ENCODE results near the gene TBC1D21. TPM values are rescaled to one million over a fixed set of nuclear protein-coding genes. Genes with fewer than 3 reads are reported as not detected.

Gene TBC1D21
- total and polyA plus RNA-seq, 9 of the 15 experiments (the other 6 are each of a cell fraction or from before 2014, with no cell fraction given), result not detected

- TF ChIP-seq CCNT2 (IDR thresholded peaks at IDR 0.05; ENCODE audit: borderline replicate concordance, extremely low read depth, insufficient read length, low read depth, low read length), result no peak
- no peak for TF ChIP-seq ESRRB (CRISPR knock-in tag; IDR thresholded peaks at IDR 0.05; ENCODE audit: borderline replicate concordance)
- TF ChIP-seq, protein P1, sequence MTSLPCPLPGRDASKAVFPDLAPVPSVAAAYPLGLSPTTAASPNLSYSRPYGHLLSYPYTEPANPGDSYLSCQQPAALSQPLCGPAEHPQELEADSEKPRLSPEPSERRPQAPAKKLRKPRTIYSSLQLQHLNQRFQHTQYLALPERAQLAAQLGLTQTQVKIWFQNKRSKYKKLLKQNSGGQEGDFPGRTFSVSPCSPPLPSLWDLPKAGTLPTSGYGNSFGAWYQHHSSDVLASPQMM (CRISPR knock-in tag; IDR thresholded peaks at IDR 0.05), result no peak
- no peak for TF ChIP-seq TAF1 (IDR thresholded peaks at IDR 0.05; ENCODE audit: control insufficient read depth, extremely low read depth, insufficient read depth, low read length, severe bottlenecking)
Measured at GRCh38 chr15:73912030-73912596, 38.7 kb downstream of the TBC1D21 start (continued).

GRCh38 chr15:73914145-73914544, 40.8 kb downstream of the TBC1D21 start:
- Histone ChIP-seq H3K9me1 (ENCODE audit: control insufficient read depth, insufficient read depth, low read length) (no peaks in the 10 kb centered on the region), H3K27ac (ENCODE audit: extremely low read depth, low read depth, low read length) (no peak overlapping the region), H3K4me3 (no peak overlapping the region), H2AFZ (ENCODE audit: low read depth, low read length) (no peak overlapping the region), H3K79me2 (ENCODE audit: control insufficient read depth, insufficient read depth, low read length) (no peaks in the 10 kb centered on the region), H3K36me3 (ENCODE audit: control insufficient read depth, insufficient read depth, low read length) (no peaks in the 10 kb centered on the region), H3K9ac (ENCODE audit: insufficient read depth in 1 of 2, low read depth in 2 of 2, low read length in 2 of 2) (no peak overlapping the region; a peak in 1 of 4 replicates), H4K20me1 (replicated peaks; ENCODE audit: control insufficient read depth, insufficient read depth, low read length) (no peaks in the 10 kb centered on the region), H3K27me3 (ENCODE audit: control insufficient read depth in 2 of 2, insufficient read depth in 2 of 2, low read length in 2 of 2) (peaks cover 0 to 20% of the 10 kb centered on the region in 2 experiments; a peak in 3 of 5 replicates), H3K9me3 (replicated peaks; ENCODE audit: control insufficient read depth, insufficient read depth, low read depth, low read length) (no peaks in the 10 kb centered on the region), H3K4me2 (ENCODE audit: insufficient read depth, low read length) (no peak overlapping the region), H3K4me1 (replicated peaks in 1 of 2; ENCODE audit: control insufficient read depth in 2 of 2, insufficient read depth in 2 of 2, low read length in 2 of 2) (no peaks in the 10 kb centered on the region)
- WGBS (ENCODE audit: insufficient coverage, low coverage, missing lambda C conversion rate), result 0% methylated on average over 3 of the region's 3 CpGs
- intact Hi-C loops (cut with micrococcal nuclease), result no loop called here
- ATAC-seq, result no peak
- ChIA-PET CTCF (ENCODE audit: low intra/inter-chr PET ratio) (no interaction called here), POLR2A (interaction anchor here (0.6 kb wide), 1 partner anchor 29 kb away, joined by 3 read pairs; no protein-coding TSS in a partner anchor)
- TF ChIP-seq GABPA (tag; conservative IDR thresholded peaks at IDR 0.05; ENCODE audit: low read depth) (no peak), CREB3L1 (IDR thresholded peaks at IDR 0.05; ENCODE audit: borderline replicate concordance, low read depth) (no peak), NR2F6 (CRISPR knock-in tag; IDR thresholded peaks at IDR 0.05) (no peak)
- BruUV-seq (replicated peaks), result no TSS peak
- in situ Hi-C loops (cut with MboI), result no loop called here
- no peak for FAIRE-seq
- DNase-seq (ENCODE audit: extremely low read depth in 1 of 4, low spot score in 3 of 4), result no peak

All from K562 (cell line).